Measurements from ENCODE around the gene DMD. TPM values are rescaled to one million over a fixed set of nuclear protein-coding genes. Genes with fewer than 3 reads are reported as not detected.

The DMD gene
- total RNA-seq, 4 donors from 2014 or later = 18.7 to 69.5 (median 38.5) TPM

GRCh38 chrX:31201503-31201902 is 2009.8 kb downstream of the DMD start:
- no peaks in the 10 kb centered on the region for H3K9me3 ChIP-seq
- no peak for DNase-seq (ENCODE audit: low spot score in 2 of 2)
- TF ChIP-seq POLR2A (IDR thresholded peaks at IDR 0.05) (no peak), POLR2AphosphoS5 (IDR thresholded peaks at IDR 0.05) (no peak), CTCF (IDR thresholded peaks at IDR 0.05) (no peak), EP300 (IDR thresholded peaks at IDR 0.05) (no peak)

GRCh38 chrX:31200430-31200829 is 2010.9 kb downstream of the DMD start:
- no peak for DNase-seq (ENCODE audit: low spot score in 2 of 2)
- Histone ChIP-seq H3K9me3 (no peaks in the 10 kb centered on the region), H3K27me3 (no peaks in the 10 kb centered on the region), H3K27ac (no peak overlapping the region), H3K4me1 (no peaks in the 10 kb centered on the region), H3K4me3 (no peak overlapping the region), H3K36me3 (no peaks in the 10 kb centered on the region)
- WGBS = 89% methylated on average over 1 of the region's 1 CpG
- no peak for TF ChIP-seq CTCF (IDR thresholded peaks at IDR 0.05)
- TF ChIP-seq POLR2A (IDR thresholded peaks at IDR 0.05) = no peak

More at GRCh38 chrX:31201503-31201902, 2009.8 kb downstream of the DMD start:
- Histone ChIP-seq H3K4me3 (no peak overlapping the region), H3K27ac (no peak overlapping the region), H3K27me3 (no peaks in the 10 kb centered on the region), H3K4me1 (no peaks in the 10 kb centered on the region), H3K36me3 (no peaks in the 10 kb centered on the region)
- 75% methylated on average over 4 of the region's 4 CpGs for WGBS

GRCh38 chrX:31199840-31200114 is 2011.6 kb downstream of the DMD start:
- no peaks in the 10 kb centered on the region for H3K36me3 ChIP-seq
- no peaks in the 10 kb centered on the region for H3K4me1 ChIP-seq
- H3K4me3 ChIP-seq = no peak overlapping the region
- TF ChIP-seq POLR2A (IDR thresholded peaks at IDR 0.05) (no peak), CTCF (IDR thresholded peaks at IDR 0.05) (no peak), POLR2AphosphoS5 (IDR thresholded peaks at IDR 0.05) (no peak), EP300 (IDR thresholded peaks at IDR 0.05) (no peak)
- DNase-seq (ENCODE audit: low spot score in 2 of 2) = no peak
- WGBS = 66% methylated on average over 5 of the region's 5 CpGs
- H3K27ac ChIP-seq = no peak overlapping the region
- no peaks in the 10 kb centered on the region for H3K9me3 ChIP-seq
- H3K27me3 ChIP-seq = no peaks in the 10 kb centered on the region

- no peak overlapping the region for H3K4me3 ChIP-seq
- no peaks in the 10 kb centered on the region for H3K9me3 ChIP-seq
- WGBS = 45% methylated on average over 5 of the region's 5 CpGs
- no peaks in the 10 kb centered on the region for H3K36me3 ChIP-seq
- TF ChIP-seq POLR2A (IDR thresholded peaks at IDR 0.05) (no peak), POLR2AphosphoS5 (IDR thresholded peaks at IDR 0.05) (no peak), EP300 (IDR thresholded peaks at IDR 0.05) (no peak), CTCF (IDR thresholded peaks at IDR 0.05) (no peak)
- no peaks in the 10 kb centered on the region for H3K4me1 ChIP-seq
- H3K27ac ChIP-seq = no peak overlapping the region
- H3K27me3 ChIP-seq = no peaks in the 10 kb centered on the region
- DNase-seq (ENCODE audit: low spot score in 2 of 2) = no peak
Measured at GRCh38 chrX:31199056-31199839, 2012.1 kb downstream of the DMD start.

GRCh38 chrX:31190221-31190975 is 2021.0 kb downstream of the DMD start:
- DNase-seq (ENCODE audit: low spot score in 2 of 2) = no peak
- Histone ChIP-seq H3K4me1 (no peaks in the 10 kb centered on the region), H3K27ac (no peak overlapping the region), H3K36me3 (no peaks in the 10 kb centered on the region), H3K9me3 (no peaks in the 10 kb centered on the region), H3K4me3 (no peak overlapping the region), H3K27me3 (no peaks in the 10 kb centered on the region)
- no peak for TF ChIP-seq CTCF (IDR thresholded peaks at IDR 0.05)
- no peak for TF ChIP-seq EP300 (IDR thresholded peaks at IDR 0.05)
- no peak for TF ChIP-seq POLR2AphosphoS5 (IDR thresholded peaks at IDR 0.05)
- TF ChIP-seq POLR2A (IDR thresholded peaks at IDR 0.05) = no peak
- WGBS = 79% methylated on average over 10 of the region's 11 CpGs
